Ishikawa (cell line): ENCODE data around the gene BRD9.

Experiments
- CREB1 ChIP-seq: IDR thresholded peaks from 2 replicates; pipeline ENCODE4 v1.6.1; 2012; ENCODE audit warnings: low read depth
- EP300 ChIP-seq: IDR thresholded peaks from 2 replicates; pipeline ENCODE4 v1.6.1; 2012; ENCODE audit warnings: borderline replicate concordance
- TAF1 ChIP-seq: IDR thresholded peaks from 2 replicates; pipeline ENCODE4 v1.6.1; 2012; ENCODE audit warnings: low read depth, mild to moderate bottlenecking
- TCF12 ChIP-seq: IDR thresholded peaks from 2 replicates; pipeline ENCODE4 v1.6.1; 2012; ENCODE audit warnings: low read depth
- USF1 ChIP-seq: IDR thresholded peaks from 2 replicates; pipeline ENCODE4 v1.6.1; 2012
- YY1 ChIP-seq: IDR thresholded peaks from 2 replicates; pipeline ENCODE4 v1.6.1; 2012; ENCODE audit warnings: low read depth

- TF ChIP-seq TCF12: no peak
- no peak for TF ChIP-seq CREB1
- TF ChIP-seq USF1: no peak
- TF ChIP-seq TAF1: no peak
- TF ChIP-seq YY1: no peak
- TF ChIP-seq EP300: no peak
These were observed 44.7 kb upstream of the BRD9 start for GRCh38 chr5:937151-937924.
